Testis (tissue), 2 donors: ENCODE data around the gene CNDP1.

Source experiments
- CTCF ChIP-seq, 3 experiments: fragments of 450-650 bp in 2 of 3; fragments of 200-600 bp in 1 of 3; sonication (generic) in 1 of 3; IDR thresholded peaks; one replicate each; pipeline ENCODE4 v1.5.1; 2016 to 2019; ENCODE audit warnings: antibody characterized with exemption in 3 of 3, mild to moderate bottlenecking in 2 of 3, moderate library complexity in 1 of 3
- POLR2A ChIP-seq: fragments of 450-650 bp; IDR thresholded peaks from one replicate; pipeline ENCODE4 v1.6.1; 2017; ENCODE audit warnings: antibody characterized with exemption, mild to moderate bottlenecking, moderate library complexity

GRCh38 chr18:74626049-74626874 lies 92.0 kb downstream of the CNDP1 start:
- TF ChIP-seq CTCF (IDR thresholded peaks at IDR 0.05), result no peak
- TF ChIP-seq POLR2A, result no peak
